ENCODE results near the gene SERPING1. TPM values are rescaled to one million over a fixed set of nuclear protein-coding genes. Genes with fewer than 3 reads are reported as not detected.

The SERPING1 gene
- total RNA-seq, 8 experiments from 2014 or later = 1.7 to 35.1 (median 9.9) TPM

Other genes starting within 250 kb of the SERPING1 start
- gene PRG3, start 216.5 kb upstream of the SERPING1 start, total RNA-seq = not detected
- 1 to 10 TPM in 1 of 8 experiments, under 1 TPM in 2, not detected in 5; 0.18 to 1.1 (median 0.29) TPM for gene PRG2, start 207.0 kb upstream of the SERPING1 start, total RNA-seq
- 10 to 100 TPM in 2 of 8 experiments, 1 to 10 TPM in 4, under 1 TPM in 2; 0.43 to 25.8 (median 3.0) TPM for gene SLC43A3, start 170.6 kb upstream of the SERPING1 start, total RNA-seq
- 10 to 100 TPM in 1 of 8 experiments, 1 to 10 TPM in 6, under 1 TPM in 1; 0.25 to 11.6 (median 5.8) TPM for gene RTN4RL2, start 137.2 kb upstream of the SERPING1 start, total RNA-seq
- gene SLC43A1, start 82.0 kb upstream of the SERPING1 start, total RNA-seq = 10 to 100 TPM in 2 of 8 experiments, 1 to 10 TPM in 4, under 1 TPM in 2; 0.32 to 13.7 (median 2.1) TPM
- gene TIMM10, start 66.9 kb upstream of the SERPING1 start, total RNA-seq = 10 to 100 TPM; 28.3 to 86.7 (median 58.9) TPM
- under 1 TPM in 7 of 8 experiments, not detected in 1; 0.25 to 0.60 (median 0.42) TPM for gene SMTNL1, start 60.1 kb upstream of the SERPING1 start, total RNA-seq
- gene UBE2L6, start 30.0 kb upstream of the SERPING1 start, total RNA-seq = 100 to 1,000 TPM in 2 of 8 experiments, 10 to 100 TPM in 6; 22.6 to 177 (median 52.5) TPM
- 10 to 100 TPM in 4 of 8 experiments, 1 to 10 TPM in 4; 3.7 to 13.1 (median 8.8) TPM for gene YPEL4, start 52.2 kb downstream of the SERPING1 start, total RNA-seq
- gene CLP1, start 60.1 kb downstream of the SERPING1 start, total RNA-seq = 10 to 100 TPM in 7 of 8 experiments, 1 to 10 TPM in 1; 9.9 to 19.0 (median 12.9) TPM
- gene ZDHHC5, start 70.4 kb downstream of the SERPING1 start, total RNA-seq = 10 to 100 TPM; 15.2 to 59.5 (median 31.5) TPM
- 10 to 100 TPM; 16.3 to 35.2 (median 29.2) TPM for gene MED19, start 114.5 kb downstream of the SERPING1 start, total RNA-seq
- gene TMX2, start 114.9 kb downstream of the SERPING1 start, total RNA-seq = 100 to 1,000 TPM in 4 of 8 experiments, 10 to 100 TPM in 4; 70.0 to 149 (median 105) TPM
- 100 to 1,000 TPM; 113 to 203 (median 149) TPM for gene SELENOH, start 143.8 kb downstream of the SERPING1 start, total RNA-seq
- 1 to 10 TPM in 5 of 8 experiments, under 1 TPM in 3; 0.46 to 6.1 (median 1.1) TPM for gene BTBD18, start 154.1 kb downstream of the SERPING1 start, total RNA-seq
- gene CTNND1, start 164.1 kb downstream of the SERPING1 start, total RNA-seq = 100 to 1,000 TPM in 2 of 8 experiments, 10 to 100 TPM in 6; 59.5 to 166 (median 86.1) TPM

Measured in motor neuron (in vitro differentiated cells).